HL-60/S4 treated with retinoic acid at 250 ng/mL for 4 days and 3 days (cell line): ENCODE results near the gene NDFIP2.

Source experiments
- in situ Hi-C: fragments of 300-500 bp; cut with MboI; formaldehyde crosslinking; loops from 2 replicates; pipeline ENCODE4 v1.7.0; 2022; ENCODE audit warnings: low sequenced_read_pairs

The NDFIP2 gene

DNA sequence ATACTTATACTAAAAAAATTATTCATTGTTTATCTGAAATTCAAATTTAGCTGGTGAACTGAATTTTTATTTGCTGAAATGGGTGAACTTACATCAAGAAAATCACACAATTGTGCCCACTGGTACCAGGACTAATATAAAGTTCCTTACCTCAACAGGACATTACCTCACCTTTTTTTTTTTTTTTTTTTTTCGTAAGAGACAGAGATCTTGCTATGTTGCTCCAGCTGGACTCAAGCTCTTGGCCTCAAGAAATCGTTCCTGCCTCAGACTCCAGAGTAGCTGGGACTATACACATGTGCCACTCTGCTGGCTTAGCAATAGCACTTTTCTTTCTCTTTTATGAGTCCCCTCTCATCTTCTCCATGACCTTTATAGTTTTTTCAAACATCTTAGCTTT is 22.5 kb upstream of the NDFIP2 start:
- in situ Hi-C loops: no loop called here

DNA sequence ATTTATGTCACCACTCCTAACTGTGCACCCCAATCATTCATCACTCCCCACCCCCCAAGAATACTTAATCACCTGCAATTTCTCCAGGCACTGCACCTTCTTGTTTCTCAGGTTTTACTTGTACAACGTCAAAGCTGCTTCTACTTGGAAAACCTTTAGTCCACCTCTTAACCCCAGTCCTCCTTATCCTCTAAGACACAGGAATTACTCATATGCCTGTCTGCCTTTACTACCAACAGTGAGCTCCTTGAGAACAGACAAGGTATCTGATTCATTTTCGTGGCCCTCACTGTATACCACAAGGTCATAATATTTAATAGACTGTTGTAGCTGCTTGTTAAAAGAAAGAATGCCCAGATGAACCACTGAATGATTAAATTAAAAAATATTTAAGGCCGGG is 21.0 kb upstream of the NDFIP2 start:
- in situ Hi-C loops: no loop called here

DNA sequence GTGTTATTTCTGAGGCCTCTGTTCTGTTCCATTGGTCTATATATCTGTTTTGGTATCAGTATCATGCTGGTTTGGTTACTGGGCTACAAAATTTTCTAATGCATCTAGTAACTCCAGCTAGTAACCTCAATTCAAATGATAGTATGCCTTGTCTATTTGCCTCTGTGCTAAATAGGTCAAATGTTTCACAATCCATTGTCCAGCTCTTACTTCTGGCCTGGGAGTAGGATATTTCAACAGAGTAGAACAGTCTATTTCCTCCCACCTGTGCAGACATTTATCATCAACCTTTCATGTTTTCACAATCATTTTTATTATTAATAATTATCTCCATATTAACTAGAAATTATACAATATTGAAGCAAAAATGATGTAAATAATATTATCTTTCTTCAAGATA is 18.1 kb upstream of the NDFIP2 start:
- in situ Hi-C loops: no loop called here

DNA sequence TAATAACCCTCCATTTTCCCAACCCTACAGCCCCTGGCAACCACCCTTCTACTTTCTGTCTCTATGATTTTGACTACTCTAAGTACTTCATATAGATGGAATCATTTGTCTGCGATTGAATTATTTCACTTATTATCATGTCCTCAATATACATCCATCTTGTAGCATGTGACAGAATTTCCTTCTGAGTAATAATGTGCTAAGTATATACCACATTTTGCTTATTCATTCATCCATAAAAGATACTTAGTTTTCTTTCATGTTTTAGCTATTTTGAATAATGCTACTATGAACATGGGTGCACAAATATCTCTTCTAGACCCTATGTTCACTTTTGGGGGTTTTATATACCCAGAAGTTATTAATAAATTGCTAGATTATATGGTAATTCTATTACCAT is 17.4 kb upstream of the NDFIP2 start:
- in situ Hi-C loops: no loop called here

DNA sequence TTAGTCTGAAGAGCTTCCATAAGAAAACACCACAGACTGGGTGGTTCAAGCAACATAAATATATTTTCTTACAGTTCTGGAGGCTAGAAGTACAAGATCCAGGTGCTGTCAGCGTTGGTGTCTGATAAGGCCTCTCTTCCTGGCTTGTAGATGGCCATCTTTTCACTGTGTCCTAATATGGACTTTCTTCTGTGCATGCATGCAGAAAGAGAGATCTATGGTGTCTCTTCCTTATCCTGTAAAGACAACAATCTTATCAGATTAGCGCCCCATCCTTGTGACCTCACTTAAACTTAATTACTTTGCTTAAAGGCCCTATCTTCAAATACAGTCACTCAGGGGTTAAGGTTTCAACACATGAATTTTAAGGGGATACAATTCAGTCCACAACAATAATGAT is 14.1 kb upstream of the NDFIP2 start:
- in situ Hi-C loops: no loop called here

DNA sequence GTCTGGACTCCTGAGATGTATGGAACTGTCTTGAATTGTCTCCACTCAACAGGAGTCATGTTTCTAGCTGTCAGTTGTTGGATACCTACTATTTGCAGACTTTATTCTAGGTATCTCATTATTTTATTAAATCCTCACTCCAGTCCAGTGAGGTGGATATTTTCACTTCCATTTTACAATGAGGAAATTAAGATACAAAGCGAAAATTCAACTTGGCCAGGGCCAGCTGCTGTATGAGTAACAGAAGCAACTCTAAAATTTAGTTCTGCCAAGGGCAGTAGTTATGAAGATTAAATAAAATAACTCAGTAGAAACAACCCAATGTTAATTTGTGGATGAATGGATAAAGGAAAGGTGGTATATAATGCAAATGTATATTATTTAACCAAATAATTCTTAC is 12.6 kb upstream of the NDFIP2 start:
- in situ Hi-C loops: no loop called here

DNA sequence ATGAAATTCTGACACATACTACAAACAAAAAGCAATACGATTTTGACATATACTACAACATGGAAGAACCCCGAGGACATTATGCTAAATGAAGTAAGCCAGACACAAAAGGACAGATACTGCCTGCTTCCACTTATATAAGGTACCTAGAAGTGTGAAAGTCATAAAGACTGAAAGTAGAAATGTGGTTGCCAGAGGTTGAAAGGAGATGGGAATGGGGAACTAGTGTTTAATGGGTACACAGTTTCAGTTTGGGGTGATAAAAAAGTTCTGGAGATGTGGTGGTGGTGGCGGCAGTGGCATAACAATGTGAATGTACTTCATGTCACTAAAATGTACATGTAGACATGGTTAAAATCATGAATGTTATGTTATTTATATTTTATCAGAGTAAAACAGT is 12.1 kb upstream of the NDFIP2 start:
- in situ Hi-C loops: no loop called here

DNA sequence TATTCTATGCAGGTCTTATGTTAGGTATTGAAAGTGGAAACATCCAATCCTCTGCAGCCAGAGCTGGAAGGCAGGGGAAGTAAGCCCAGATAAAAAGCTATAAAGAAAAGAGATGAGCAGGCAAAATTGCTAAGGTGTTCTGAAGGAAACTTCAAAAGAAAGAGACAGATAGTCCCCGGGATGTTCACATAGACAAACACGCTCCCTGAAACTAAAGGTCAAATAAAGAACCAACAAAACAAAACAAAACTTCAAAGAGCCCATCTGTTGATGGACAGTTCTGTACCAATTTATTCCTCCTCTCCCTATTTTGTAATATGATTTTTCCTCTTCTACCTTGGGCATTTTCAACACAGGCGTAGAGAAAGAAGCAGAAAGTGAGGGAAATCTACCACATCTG is 11.3 kb upstream of the NDFIP2 start:
- in situ Hi-C loops: no loop called here

DNA sequence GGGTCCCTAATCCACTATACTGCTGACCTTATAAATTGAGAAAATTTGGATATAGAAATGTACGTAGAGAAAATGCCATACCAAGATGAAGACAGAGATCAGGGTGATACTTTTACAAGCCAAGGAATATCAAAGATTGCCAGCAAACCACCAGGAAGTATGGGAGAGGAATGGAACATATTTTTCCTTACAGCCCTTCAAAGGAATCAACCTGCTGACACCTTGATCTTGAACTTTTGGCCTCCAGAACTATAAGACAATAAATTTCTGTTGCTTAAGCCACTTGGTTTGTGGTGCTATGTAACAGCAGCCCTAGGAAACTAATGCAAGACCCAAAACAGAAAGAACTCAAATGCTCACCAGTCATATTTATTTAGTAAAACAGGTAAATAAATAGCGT is 10.3 kb upstream of the NDFIP2 start:
- in situ Hi-C loops: no loop called here

DNA sequence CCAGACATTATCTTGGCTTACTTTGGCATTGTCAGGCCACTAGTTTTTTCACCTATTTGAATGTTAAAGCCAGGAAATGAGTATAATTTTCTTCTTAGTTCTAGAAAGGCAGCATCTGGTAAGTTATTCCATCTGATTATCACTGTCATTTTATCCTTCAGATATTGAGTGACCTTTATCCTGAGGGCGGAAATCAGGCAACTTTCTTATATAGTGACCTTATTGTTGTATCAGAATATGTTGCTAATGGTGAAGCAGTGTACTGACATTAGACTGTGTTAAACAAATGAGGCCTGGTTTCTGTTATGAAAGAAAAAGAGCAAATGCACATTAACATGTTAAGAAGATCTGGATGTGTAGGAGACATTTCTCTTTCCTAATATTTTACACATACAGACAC is 5.4 kb upstream of the NDFIP2 start:
- in situ Hi-C loops: no loop called here

DNA sequence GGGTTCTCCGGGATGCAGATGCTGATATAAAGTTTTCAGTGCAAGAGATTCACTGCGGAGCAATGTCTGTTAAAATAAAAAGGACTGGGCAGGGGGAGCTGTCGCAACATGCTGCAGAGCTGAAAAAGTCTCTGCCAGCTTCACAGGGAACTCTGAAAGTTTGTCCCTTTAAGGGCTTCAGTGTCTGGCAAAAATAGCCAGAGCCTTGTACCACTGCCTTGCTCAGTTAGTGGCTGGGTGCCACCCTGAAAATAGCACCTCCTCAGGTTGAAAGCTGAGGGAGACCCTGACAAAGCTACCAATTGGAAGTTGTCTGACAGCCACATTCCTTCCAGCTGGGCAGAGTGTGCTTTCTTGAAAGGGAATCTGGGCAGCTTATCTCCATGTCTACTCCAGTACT is 3.0 kb upstream of the NDFIP2 start:
- in situ Hi-C loops: no loop called here

DNA sequence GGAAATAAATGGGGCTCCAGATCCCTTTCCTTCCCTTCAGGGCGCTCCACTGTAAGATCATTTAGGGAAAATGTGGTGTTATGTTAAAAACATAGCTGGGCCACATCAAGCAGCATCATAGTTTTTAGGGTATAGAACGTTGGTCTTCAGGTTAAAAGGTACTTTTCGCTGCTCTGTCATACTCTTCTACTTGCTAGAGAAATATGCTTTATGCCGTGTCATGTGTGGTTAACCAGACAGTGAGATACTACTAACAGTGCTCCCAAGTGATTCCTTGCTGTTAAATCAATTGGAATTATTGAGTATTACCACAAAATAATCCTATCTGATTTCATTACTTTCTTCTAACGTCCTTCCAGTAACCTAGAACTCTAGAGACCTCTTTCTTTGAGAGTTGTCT is 1.1 kb upstream of the NDFIP2 start:
- in situ Hi-C loops: no loop called here

DNA sequence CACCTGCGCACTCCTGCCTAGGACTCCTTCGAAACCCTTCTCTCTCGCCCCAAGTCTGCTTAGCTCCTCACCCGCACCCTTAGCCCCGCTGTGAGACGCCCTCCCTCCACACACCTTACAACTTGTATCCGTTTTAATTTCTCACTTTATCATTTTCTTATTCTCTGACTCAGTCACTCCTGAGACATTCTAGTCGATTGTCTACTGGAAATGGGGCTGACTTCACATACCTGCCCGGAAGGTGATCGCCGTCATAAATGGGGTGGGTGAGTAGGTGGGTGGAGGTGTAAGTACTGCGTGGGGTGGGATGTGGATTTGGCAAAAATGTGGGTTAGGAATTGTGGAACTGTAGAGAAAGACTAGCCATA is 714 bp downstream of the NDFIP2 start:
- in situ Hi-C loops: no loop called here

DNA sequence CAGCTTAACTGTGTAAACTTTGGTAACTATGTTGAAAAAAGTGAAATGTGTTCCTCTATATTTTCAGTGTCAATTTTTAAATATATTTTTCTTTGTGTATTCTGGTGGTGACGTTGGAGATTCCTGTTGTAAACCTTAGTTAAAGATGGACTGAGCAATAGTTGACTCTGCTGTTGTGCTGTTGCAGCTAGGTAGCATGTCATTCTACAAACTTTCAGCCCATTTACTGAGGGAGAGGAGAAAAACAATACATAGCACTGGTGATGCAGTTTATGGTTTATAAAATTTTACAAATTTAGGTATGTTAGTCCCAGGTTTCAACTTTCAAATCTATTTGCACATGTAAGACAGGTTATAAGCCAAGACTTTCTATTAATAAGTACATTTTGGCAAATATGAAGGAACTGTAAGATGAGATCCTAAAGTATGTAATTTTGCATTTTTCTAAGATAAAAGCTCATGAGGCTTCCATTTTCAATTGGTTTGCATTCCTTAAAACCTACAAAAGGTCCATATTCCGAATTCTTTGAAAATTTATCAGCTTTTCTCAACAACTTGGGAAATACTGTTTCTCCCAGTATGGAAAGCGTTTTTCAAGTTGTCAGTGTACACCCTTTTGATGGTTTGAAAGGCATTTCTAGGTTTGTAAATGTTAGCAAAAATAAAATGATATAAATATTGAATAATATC is 1.5 kb downstream of the NDFIP2 start:
- in situ Hi-C loops: no loop called here

DNA sequence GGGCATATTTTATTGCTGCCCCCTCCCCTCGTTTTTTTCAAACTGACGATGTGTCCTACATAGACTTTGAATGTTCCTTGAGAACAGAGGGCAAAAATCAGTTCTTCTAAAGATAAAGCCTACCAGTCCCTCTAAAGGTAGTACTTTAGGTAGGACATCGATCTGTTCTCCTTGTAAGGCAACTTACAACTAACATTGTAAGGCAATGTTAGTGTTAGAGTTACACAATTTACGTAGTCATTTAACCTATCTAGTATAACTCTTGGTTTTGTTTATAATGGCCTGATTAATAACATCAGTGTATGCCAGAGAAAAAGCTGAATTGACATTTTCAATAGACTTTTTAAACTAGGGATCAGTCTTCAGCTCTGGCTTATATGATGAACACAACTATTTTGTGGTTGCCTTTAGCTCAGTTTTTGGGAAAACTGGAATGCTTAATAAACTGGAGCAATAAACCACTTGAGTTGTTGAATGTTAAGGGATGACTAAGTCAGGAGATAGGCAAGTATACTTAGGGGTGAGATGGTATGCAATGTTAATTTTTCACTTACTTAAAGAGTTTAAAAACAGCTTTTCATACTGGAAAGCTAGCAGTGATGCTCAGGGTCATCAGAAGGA is 2.2 kb downstream of the NDFIP2 start:
- in situ Hi-C loops: no loop called here

DNA sequence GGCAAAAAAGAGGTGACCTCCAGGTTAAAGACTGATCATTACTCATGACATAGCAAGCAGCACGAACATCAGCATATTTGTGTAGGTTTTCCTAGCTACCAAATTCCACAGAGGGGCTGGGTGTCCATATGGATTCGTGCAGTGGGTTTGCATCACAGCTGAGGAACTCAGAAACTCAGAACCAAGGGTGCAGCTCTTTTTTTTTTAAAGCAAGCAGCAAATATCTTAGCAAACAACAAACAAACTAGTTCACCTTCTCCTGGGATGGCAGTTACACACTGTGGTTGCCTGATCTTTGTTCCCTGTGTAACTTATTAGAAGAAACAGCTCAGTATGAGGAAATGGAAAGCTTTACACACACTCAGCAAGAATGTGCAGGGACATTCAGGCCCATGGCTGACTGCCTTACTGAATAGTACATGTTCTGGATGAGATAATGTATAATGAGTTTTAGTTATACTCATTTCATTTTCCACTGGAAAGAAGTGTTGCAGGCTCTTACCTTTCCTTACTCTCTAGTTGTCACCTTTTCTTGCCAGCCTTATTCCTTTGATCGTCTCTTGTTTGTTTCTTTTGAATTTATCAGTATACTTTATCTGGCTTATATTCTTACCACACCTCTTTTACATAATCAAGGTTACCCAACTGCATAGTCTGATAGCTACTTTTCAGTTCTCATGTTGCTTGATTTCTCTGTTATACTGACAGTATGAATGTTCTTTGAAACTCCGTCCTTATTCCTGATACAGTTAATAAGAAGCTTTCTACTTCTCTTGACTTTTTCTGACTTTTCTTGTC is 4.3 kb downstream of the NDFIP2 start:
- in situ Hi-C loops: no loop called here

DNA sequence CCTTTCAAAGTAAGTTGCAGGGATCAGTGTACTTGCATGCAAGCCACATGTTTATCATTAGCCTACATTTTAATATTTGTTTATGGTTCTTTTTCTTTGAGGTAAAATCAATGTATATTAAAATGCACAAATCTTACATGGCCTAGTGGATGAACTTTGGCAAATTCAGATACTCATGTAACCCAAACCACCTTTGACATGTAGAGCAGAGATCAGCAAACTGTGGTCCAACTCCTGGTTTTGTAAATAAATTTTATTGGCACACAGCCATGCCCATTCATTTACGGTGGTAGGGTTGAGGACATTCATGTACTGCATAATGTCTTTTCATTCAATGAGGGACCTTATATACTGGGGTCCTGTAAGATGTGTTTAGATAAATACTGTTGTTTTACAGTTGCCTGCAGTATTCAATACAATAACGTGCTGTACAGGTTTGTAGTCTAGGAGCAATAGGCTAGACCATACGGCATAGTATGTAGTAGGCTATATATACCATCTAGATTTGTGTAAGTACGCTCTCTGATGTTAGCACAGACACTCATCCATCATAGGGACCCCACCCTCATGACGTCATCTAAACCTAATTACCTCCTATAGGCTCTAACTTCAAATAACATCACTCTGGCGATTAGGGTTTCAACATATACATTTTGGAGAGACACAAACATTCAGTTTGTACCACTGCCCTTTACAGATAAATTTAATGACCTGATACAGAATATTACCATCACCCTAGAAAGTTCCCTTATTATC is 5.7 kb downstream of the NDFIP2 start:
- in situ Hi-C loops: no loop called here

DNA sequence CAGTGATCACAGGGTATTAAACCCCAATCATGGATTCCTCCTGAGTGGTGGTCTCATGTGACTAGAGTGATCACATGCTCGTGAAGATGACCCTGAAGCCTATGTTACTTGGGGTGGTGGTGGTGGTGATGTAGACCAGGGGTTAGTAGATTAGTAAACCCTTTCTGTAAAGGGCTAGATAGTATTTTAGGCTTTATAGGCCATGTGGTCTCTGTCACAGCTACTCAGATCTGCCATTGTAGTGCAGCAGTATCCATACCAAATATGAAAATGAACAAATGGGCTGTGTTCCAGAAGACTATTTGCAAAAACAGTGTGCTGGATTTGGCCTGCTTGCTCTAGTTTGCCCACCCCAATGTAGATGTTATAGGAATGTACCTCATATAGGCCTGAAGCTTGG is 9.4 kb downstream of the NDFIP2 start:
- in situ Hi-C loops: no loop called here

DNA sequence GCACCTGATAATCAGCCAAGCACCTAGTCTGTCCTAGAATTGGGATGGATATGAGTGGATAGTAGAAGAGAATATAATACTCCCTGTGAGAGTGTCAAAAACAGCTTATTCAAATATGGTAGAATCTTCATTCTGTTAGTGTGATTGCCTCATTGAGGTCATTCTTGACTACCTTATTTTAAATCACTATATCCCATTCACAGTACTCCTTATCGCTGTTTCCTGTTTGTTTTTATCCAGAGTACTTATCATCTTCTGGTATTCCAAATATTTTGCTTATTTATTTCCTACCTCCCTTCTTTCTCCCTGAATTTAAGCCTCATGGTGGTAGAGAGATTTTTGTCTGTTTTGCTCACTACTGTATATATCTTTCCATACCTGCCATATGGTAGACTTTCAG is 9.9 kb downstream of the NDFIP2 start:
- in situ Hi-C loops: no loop called here

DNA sequence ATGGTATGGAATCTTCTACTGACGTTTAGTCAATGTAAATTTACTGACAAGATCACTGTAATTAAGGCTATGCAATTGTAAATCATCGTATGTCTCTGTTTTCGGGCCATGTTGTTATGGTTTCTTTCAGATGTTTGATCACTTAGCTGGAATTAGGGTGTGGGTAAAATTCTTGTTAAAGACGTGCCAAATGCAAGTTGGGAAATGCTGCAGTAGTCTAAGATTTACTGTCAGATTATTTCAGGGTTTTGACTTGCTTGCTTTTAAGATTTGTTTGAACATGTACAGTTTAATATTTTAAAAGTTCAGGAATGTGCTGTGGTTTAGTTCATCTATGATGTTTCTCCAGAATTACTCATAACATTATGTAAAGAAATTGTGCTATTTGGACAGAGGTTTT is 10.8 kb downstream of the NDFIP2 start:
- in situ Hi-C loops: no loop called here

DNA sequence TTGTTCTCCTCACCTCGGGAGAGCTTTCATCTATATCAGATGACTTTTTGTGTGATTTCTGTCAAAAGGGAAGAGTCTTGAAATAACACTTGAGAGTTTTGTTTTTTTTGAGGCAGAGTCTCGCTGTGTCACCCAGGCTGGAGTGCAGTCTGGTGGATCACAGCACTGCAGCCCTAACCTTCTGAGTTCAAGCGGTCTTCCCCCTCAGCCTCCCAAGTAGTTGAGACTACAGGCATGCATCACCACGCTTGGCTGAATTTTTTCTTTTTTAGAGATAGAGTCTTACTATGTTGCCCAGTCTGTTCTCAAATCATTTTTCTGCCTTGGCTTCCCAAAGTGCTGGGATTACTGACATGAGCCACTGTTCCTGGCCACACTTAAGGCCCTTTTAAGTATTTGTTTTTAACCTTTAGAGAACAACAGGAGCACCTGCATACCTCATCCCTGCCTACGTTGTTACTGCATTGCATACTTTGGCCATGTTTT is 11.4 kb downstream of the NDFIP2 start:
- in situ Hi-C loops: no loop called here
